HFFc6 (cell line): ENCODE measurements around the gene ZMYND19. TPM values are rescaled to one million over a fixed set of nuclear protein-coding genes. Genes with fewer than 3 reads are reported as not detected.

ENCODE experiments used
- DNase-seq: peaks from one replicate; pipeline ENCODE4 v3.0.0-alpha.2; 2018
- H3K27ac Mint-ChIP-seq: 2 replicates; pipeline ENCODE4 v1.8.0; 2020; ENCODE audit warnings: mild to moderate bottlenecking, mixed read lengths
- H3K27me3 Mint-ChIP-seq: 2 replicates; pipeline ENCODE4 v1.8.0; 2021; ENCODE audit warnings: mild to moderate bottlenecking, moderate library complexity, mixed read lengths; ENCODE audit not compliant: insufficient read depth
- H3K36me3 Mint-ChIP-seq: 2 replicates; pipeline ENCODE4 v1.8.0; 2021; ENCODE audit warnings: low read depth, mixed read lengths
- H3K4me1 Mint-ChIP-seq: 2 replicates; pipeline ENCODE4 v1.8.0; 2020; ENCODE audit warnings: low read depth, mixed read lengths
- H3K4me3 Mint-ChIP-seq: 2 replicates; pipeline ENCODE4 v1.8.0; 2020; ENCODE audit warnings: mild to moderate bottlenecking, moderate library complexity, mixed read lengths
- H3K9me3 Mint-ChIP-seq: 2 replicates; pipeline ENCODE4 v1.8.0; 2020; ENCODE audit warnings: mild to moderate bottlenecking, mixed read lengths
- total RNA-seq, 6 experiments: library from RNA; stranded (reverse); fragmentation: NEBNext Ultra II Directional; extraction: Animal tissue kit (Norgen Biotek cat#: 25700); gene quantifications; 2 replicates in 1 of 6; 3 replicates in 5 of 6; pipeline ENCODE4 v1.2.3, GENCODE V29; 2021
- TF ChIP-seq, protein P1 (sequence below): fragments of 200-600 bp; sonication (generic); IDR thresholded peaks from 2 replicates; pipeline ENCODE4 v1.5.0; 2021; ENCODE audit warnings: antibody characterized with exemption, mild to moderate bottlenecking

ZMYND19 gene
- total RNA-seq, 6 experiments from 2014 or later, result 23.9 to 34.4 (median 25.4) TPM

DNA sequence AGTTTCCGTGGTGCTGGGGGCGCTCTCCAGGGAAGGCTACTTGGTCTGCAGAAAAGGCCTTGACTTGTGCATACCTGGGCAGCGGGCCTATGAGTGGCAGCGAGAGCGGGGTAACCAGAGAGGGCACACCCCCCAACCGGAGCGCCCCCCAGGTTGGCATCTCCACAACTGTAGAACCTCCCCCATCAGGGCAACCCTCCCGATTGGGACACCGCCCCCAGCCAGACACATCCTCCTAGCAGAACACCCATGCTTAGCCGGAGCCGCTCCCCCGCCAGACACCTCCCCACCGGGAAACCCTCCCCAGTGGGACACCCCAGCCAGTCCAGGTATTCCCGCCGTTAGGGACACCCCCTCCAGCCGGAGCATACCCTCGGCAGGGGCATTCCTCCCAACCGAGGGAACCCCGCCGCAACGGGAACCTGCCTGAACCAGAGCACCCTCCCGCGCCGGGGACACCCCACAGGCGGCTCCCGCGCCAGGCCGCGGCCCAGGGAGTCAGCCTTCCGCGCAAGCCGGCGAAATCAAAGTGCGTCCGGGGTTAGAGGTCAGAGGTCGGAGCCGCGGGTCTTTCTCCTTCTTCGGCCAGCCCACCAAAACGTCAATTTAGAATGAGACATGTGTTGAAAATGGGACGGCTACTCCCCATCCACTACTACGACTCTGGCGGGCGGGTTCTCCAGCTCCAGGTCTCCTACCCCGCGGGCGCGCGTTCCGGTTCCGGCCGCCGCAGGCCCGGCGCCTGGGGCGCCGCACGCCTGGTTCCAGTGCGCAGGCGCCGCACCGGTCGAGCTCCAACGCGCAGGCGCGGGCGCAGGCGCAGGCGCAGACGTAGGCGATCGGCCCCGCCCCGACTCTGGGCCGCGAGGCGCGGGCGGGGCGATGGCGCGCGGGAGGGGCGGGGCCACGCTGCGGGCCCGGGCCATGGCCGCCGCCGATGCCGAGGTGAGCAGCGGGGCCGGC, 28.1 kb upstream of the ZMYND19 start, which contains the start of gene EHMT1:
TSS of gene EHMT1 (plus strand) at position 901 of the 963 bp plus-strand sequence. CDS start at position 925, 24 bp downstream.
- H3K4me1 Mint-ChIP-seq, result peaks cover 33% of the 10 kb centered on the region

DNA sequence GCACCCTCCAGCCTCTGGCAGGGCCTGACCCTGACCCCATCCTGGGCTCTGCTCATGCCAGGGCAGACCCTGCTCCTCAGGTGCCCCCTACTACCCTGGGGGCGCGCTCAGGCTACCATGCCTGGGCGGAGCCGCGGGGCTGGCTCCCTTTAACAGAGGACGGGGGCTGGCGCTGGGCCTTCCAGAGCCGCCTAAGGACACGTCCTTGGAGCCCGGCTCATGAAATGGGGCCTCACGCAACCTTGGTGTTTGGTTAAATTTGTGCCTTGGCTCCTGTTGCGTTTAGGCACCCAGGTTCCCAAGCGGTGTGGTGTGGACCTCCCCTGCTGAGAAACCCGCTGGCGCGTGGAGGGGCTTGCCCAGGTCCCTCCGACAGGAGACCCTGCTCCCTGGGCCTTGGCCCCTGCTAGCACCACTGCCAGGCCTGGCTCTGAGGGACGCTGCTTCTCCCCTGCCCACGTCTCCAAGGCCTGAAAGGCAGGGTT, 25.1 kb upstream of the ZMYND19 start:
- H3K4me3 Mint-ChIP-seq, result no peak overlapping the region
- H3K27me3 Mint-ChIP-seq, result peaks cover 9% of the 10 kb centered on the region
- H3K4me1 Mint-ChIP-seq, result peaks cover 46% of the 10 kb centered on the region
- no peak for DNase-seq
- H3K36me3 Mint-ChIP-seq, result peaks cover 12% of the 10 kb centered on the region
- no peak overlapping the region for H3K27ac Mint-ChIP-seq
- TF ChIP-seq, protein P1, sequence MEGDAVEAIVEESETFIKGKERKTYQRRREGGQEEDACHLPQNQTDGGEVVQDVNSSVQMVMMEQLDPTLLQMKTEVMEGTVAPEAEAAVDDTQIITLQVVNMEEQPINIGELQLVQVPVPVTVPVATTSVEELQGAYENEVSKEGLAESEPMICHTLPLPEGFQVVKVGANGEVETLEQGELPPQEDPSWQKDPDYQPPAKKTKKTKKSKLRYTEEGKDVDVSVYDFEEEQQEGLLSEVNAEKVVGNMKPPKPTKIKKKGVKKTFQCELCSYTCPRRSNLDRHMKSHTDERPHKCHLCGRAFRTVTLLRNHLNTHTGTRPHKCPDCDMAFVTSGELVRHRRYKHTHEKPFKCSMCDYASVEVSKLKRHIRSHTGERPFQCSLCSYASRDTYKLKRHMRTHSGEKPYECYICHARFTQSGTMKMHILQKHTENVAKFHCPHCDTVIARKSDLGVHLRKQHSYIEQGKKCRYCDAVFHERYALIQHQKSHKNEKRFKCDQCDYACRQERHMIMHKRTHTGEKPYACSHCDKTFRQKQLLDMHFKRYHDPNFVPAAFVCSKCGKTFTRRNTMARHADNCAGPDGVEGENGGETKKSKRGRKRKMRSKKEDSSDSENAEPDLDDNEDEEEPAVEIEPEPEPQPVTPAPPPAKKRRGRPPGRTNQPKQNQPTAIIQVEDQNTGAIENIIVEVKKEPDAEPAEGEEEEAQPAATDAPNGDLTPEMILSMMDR, result no peak
- no peaks in the 10 kb centered on the region for H3K9me3 Mint-ChIP-seq

More for the DNA sequence above, 28.1 kb upstream of the ZMYND19 start, which contains the start of gene EHMT1:
- Mint-ChIP-seq H3K9me3 (no peaks in the 10 kb centered on the region), H3K27me3 (peaks cover 6% of the 10 kb centered on the region), H3K27ac (peak within 1 kb of the TSS; percentile 91), H3K4me3 (peak within 1 kb of the TSS; percentile 96), H3K36me3 (peaks cover 15% of the 10 kb centered on the region)
- peak; percentile 60 for DNase-seq
- TF ChIP-seq, protein P1, result no peak; the same call in 1 of the 2 replicates

DNA sequence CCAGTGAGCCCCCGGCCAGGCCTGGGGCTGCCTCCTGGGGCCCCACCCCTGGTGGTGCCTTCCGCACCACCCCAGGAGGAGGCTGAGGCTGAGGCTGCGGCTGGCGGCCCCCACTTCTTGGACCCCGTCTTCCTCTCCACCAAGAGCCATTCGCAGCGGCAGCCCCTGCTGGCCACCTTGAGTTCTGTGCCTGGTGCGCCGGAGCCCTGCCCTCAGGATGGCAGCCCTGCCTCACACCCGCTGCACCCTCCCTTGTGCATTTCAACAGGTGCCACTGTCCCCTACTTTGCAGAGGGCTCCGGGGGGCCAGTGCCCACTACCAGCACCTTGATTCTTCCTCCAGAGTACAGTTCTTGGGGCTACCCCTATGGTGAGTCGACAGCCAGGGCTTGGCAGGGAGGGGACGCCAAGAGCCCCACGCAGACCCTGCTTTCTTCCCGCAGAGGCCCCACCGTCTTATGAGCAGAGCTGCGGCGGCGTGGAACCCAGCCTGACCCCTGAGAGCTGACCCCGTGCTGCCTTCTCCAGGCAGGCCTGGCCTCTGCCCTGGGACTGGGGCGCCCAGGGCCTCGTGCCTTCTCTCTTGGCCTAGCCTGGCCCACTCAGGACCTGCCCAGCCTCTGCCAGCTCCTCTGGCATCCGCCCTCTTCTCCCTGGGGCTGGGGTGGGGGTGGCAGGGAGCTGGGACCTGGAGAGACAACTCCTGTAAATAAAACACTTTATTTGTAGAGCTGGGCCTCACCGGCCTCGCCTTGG, 24.5 kb upstream of the ZMYND19 start:
- Mint-ChIP-seq H3K36me3 (peaks cover 12% of the 10 kb centered on the region), H3K27ac (no peak overlapping the region), H3K9me3 (no peaks in the 10 kb centered on the region), H3K4me1 (peaks cover 40% of the 10 kb centered on the region), H3K4me3 (no peak overlapping the region), H3K27me3 (peaks cover 9% of the 10 kb centered on the region)
- no peak for DNase-seq
- TF ChIP-seq, protein P1, result peak; percentile 46

DNA sequence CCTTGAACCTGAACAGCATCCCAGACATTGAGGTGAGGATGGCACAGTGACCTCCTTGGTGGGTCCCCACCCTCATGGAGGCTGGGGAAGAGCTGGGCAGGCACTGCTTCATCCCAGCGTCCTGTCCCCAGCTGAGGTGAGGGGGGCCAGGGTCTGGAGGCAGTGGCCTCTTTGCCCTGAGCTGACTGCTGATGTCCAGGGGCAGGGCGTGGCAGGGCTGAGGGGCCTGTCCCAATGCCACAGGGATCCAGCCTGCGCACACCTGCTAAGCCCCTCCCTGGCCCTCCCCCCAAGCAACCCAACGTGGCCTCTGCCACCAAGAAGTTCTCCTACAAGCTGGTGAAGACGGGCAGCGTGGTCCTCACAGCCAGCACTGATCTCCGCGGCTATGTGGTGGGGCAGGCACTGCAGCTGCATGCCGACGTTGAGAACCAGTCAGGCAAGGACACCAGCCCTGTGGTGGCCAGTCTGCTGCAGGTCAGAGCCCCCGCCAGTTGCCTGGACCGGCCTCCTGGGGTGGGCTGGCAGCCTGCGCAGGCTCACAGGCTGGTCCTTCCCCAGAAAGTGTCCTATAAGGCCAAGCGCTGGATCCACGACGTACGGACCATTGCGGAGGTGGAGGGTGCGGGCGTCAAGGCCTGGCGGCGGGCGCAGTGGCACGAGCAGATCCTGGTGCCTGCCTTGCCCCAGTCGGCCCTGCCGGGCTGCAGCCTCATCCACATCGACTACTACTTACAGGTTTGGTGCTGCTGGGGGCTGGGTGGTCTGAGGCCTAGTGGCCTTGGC, 23.6 kb upstream of the ZMYND19 start:
- Mint-ChIP-seq H3K4me3 (no peak overlapping the region), H3K9me3 (no peaks in the 10 kb centered on the region), H3K4me1 (peaks cover 36% of the 10 kb centered on the region), H3K36me3 (peaks cover 12% of the 10 kb centered on the region), H3K27ac (peak overlapping the region; percentile 93), H3K27me3 (peaks cover 5% of the 10 kb centered on the region)
- TF ChIP-seq, protein P1, result no peak
- no peak for DNase-seq

DNA sequence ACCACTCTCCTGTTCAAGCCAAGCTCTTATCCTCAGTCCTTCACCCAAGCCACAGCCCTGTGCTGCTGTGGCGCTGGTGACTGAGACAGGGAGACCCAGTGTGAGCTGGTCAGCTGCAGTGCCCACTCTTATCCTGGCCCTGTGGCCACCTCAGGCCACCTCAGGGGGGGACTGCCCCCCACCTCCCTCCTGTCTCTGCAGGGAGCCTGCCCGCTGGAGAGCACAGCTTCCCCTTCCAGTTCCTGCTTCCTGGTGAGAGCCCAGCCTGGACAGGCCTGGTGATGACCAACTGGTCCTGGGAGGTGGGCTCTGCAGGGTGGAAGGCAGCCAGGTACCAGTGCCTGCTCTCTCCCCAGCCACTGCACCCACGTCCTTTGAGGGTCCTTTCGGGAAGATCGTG, 22.9 kb upstream of the ZMYND19 start:
- H3K4me3 Mint-ChIP-seq, result peak overlapping the region; percentile 13; the same call in 1 of the 2 replicates
- peak overlapping the region; percentile 93 for H3K27ac Mint-ChIP-seq
- DNase-seq, result no peak
- peaks cover 12% of the 10 kb centered on the region for H3K36me3 Mint-ChIP-seq
- H3K9me3 Mint-ChIP-seq, result no peaks in the 10 kb centered on the region
- H3K4me1 Mint-ChIP-seq, result peaks cover 36% of the 10 kb centered on the region
- TF ChIP-seq, protein P1, result no peak
- H3K27me3 Mint-ChIP-seq, result peaks cover 5% of the 10 kb centered on the region
